Measurements from ENCODE around the gene ACOX3.

ACOX3 gene

GRCh38 chr4:8376361-8377102 lies 64.0 kb downstream of the ACOX3 start:
- DNase-seq, result no peak

GRCh38 chr4:8374851-8375649 lies 65.5 kb downstream of the ACOX3 start:
- DNase-seq, result no peak

GRCh38 chr4:8373973-8374545 lies 66.5 kb downstream of the ACOX3 start:
- no peak for DNase-seq

- no peak for DNase-seq
These were observed 67.1 kb downstream of the ACOX3 start for GRCh38 chr4:8373270-8373972.

- no peak for DNase-seq
These were observed 68.0 kb downstream of the ACOX3 start for GRCh38 chr4:8372506-8372905.

- DNase-seq, result no peak
These were observed 68.9 kb downstream of the ACOX3 start for GRCh38 chr4:8371596-8371995.

- DNase-seq, result peak in 3 of 56 donors; percentile 16 to 21 (median 20)
These were observed 69.5 kb downstream of the ACOX3 start for GRCh38 chr4:8370835-8371595.

GRCh38 chr4:8370106-8370787 lies 70.3 kb downstream of the ACOX3 start:
- DNase-seq, result no peak

- no peak for DNase-seq
These were observed 71.0 kb downstream of the ACOX3 start for GRCh38 chr4:8369426-8370105.

GRCh38 chr4:8368998-8369397 lies 71.5 kb downstream of the ACOX3 start:
- no peak for DNase-seq

- no peak for DNase-seq
These were observed 72.5 kb downstream of the ACOX3 start for GRCh38 chr4:8368061-8368481.

- DNase-seq, result no peak
These were observed 73.9 kb downstream of the ACOX3 start for GRCh38 chr4:8366601-8367000.

GRCh38 chr4:8365951-8366350 lies 74.6 kb downstream of the ACOX3 start:
- no peak for DNase-seq

GRCh38 chr4:8365353-8365752 lies 75.2 kb downstream of the ACOX3 start:
- DNase-seq, result no peak

- DNase-seq, result no peak
These were observed 75.6 kb downstream of the ACOX3 start for GRCh38 chr4:8364848-8365350.

GRCh38 chr4:8364141-8364540 lies 76.4 kb downstream of the ACOX3 start:
- DNase-seq, result no peak

- no peak for DNase-seq
These were observed 78.0 kb downstream of the ACOX3 start for GRCh38 chr4:8362483-8362882.

- no peak for DNase-seq
These were observed 81.3 kb downstream of the ACOX3 start for GRCh38 chr4:8359193-8359592.

- no peak for DNase-seq
These were observed 83.7 kb downstream of the ACOX3 start for GRCh38 chr4:8356856-8357255.

All from nucleus accumbens (tissue), 56 donors.